ENCODE measurements around the gene LILRB4.
"Not testable (repeated sequence)": the region's sequence is repeated elsewhere in the genome, so short reads cannot be mapped to it uniquely, and the experiment has no call there.

- TF ChIP-seq, protein P1, sequence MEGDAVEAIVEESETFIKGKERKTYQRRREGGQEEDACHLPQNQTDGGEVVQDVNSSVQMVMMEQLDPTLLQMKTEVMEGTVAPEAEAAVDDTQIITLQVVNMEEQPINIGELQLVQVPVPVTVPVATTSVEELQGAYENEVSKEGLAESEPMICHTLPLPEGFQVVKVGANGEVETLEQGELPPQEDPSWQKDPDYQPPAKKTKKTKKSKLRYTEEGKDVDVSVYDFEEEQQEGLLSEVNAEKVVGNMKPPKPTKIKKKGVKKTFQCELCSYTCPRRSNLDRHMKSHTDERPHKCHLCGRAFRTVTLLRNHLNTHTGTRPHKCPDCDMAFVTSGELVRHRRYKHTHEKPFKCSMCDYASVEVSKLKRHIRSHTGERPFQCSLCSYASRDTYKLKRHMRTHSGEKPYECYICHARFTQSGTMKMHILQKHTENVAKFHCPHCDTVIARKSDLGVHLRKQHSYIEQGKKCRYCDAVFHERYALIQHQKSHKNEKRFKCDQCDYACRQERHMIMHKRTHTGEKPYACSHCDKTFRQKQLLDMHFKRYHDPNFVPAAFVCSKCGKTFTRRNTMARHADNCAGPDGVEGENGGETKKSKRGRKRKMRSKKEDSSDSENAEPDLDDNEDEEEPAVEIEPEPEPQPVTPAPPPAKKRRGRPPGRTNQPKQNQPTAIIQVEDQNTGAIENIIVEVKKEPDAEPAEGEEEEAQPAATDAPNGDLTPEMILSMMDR (IDR thresholded peaks at IDR 0.05) = not testable (repeated sequence)
- TF ChIP-seq POLR2A (IDR thresholded peaks at IDR 0.05) = not testable (repeated sequence)
These were observed 31.1 kb upstream of the LILRB4 start for GRCh38 chr19:54631489-54632337.

Measured in ovary (tissue), 3 donors.